ENCODE data around the gene CCR8.
A peak's percentile ranks its signal among the peaks of the same experiment; 100 is the strongest.
"Not testable (repeated sequence)": the region's sequence is repeated elsewhere in the genome, so short reads cannot be mapped to it uniquely, and the experiment has no call there.

Gene CCR8

DNA sequence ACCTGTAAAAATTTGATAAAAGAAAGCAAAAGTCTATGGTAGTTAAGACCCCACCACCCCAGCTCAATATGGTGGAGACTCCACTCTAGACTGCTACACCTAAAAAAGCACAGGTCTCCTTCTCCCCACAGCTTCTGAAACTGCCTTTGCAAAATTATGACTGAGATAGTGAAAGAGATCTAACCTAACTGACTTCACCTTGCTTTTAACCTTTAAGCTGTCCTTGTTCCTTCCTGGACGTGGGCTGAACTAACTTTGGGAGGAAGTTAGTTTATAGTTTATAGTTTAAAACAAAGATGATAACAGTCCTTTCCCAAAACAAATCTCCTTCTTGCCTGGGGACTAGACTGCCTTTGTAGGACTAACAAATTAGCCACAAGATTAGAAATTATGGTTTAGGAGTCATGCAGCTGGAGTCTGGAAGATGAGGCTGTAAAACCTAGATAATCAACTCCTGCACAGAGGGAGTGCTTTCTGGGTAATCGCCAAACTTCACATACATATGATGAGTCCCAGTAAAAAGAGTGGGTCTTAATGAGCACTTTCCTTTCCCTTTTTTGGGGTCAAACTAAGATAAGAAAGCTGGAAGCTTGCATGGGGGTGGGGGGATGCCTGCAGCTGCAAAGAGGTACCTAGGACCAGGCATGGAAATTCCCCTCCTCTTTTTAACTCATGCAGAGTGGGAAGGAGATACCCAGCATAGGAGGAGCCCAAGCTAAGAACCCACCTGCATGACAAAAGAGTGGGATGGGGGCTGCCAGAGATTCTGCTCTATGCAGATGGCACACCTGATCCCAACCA, 17.5 kb downstream of the CCR8 start:
- DNase-seq (ENCODE audit: extremely low read depth in 1 of 2, low read depth in 1 of 2): no peak

DNA sequence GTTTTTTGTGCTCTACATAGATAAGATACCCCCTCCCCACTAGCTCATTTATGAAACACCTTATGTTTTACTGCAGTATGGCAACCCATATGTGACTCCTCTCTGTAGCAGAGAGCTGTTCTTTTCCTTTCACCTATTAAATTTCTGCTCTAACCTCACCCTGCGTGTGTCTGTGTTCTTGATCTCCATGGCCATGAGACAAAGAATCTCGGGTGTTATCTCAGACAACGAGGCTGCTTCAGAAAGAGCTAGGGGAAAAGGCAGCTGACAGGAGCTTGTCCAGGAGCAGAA, 18.0 kb downstream of the CCR8 start:
- no peak for DNase-seq (ENCODE audit: extremely low read depth in 1 of 2, low read depth in 1 of 2)

DNA sequence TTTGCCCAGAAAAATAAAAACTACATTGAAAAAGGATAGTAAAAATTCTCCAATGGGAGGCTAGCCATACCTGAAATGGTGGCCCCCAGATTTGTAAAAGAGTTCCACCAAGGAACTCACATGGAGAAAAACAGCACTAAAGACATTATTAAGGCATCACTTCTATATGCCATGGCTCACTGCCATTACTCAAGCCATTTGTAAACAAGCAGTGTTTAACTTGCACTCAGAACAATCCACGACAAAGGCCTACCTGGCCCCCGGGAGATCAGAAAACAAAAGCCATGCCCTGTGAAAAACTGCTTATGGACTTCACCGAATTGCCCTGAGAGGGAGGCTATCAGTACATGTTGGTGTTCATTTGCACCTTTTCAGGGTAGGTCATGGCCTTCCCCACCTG, 19.6 kb downstream of the CCR8 start:
- DNase-seq (ENCODE audit: extremely low read depth in 1 of 2, low read depth in 1 of 2): no peak

DNA sequence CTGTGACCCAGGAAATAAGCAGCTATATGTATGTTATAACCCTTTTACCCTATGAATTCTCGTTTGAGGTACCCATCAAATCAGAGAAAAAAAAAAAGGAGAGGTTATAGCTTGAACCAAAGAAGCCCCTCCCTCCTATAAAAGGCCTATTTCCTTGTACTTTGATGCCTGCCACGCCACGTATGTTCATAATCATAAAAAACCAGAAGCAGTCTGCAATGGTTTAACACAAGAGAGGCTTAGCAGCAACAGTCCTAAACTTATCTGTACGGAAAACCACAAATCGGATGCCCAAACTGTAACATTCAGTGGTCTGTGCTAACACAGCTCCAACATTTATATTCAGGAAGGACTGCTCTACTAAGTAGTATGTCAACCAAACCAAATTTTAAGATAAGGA, 21.2 kb downstream of the CCR8 start:
- DNase-seq (ENCODE audit: extremely low read depth in 1 of 2, low read depth in 1 of 2): no peak

DNA sequence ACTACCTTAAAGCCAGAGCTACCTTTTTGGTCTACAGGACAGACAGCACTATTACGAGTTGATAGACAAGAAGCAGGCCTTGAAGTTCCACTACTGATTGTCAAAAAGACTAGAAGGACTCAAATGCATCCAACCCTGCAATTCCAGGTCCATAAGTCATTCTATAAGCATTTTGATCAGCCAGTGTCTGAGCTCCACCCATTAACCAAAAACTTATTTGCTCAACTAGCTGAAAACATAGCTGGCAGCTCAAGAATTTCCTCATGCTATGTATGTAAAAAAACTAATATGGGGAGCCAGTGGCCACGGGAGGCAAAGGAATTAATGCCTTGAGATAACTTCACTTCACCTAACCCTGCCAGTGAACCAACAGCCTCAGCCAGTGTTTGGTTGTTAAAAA, 21.6 kb downstream of the CCR8 start:
- not testable (repeated sequence) for DNase-seq (ENCODE audit: extremely low read depth in 1 of 2, low read depth in 1 of 2)

DNA sequence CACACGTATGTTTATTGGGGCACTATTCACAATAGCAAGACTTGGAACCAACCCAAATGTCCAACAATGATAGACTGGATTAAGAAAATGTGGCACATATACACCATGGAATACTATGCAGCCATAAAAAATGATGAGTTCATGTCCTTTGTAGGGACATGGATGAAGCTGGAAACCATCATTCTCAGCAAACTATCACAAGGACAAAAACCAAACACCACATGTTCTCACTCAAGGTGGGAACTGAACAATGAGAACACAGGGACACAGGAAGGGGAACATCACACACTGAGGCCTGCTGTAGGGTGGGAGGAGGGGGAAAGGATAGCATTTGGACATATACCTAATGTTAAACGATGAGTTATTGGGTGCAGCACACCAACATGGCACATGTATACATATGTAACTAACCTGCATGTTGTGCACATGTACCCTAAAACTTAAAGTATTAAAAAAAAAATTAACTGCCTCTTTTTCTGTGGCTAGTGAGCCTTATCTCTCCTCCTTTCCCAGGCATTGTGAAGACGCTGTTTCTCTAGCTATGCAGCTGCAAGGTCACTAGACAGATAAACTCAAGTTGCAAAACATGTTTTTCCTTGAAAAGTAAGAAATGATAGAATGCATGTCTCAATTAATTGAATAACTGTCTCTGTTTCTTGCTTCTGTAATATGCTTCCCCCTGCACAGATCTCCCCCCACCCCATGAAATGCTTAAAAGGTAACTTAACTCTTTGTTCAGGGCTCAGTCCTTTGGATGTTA, 23.8 kb downstream of the CCR8 start:
- DNase-seq (ENCODE audit: extremely low read depth in 1 of 2, low read depth in 1 of 2): not testable (repeated sequence)

DNA sequence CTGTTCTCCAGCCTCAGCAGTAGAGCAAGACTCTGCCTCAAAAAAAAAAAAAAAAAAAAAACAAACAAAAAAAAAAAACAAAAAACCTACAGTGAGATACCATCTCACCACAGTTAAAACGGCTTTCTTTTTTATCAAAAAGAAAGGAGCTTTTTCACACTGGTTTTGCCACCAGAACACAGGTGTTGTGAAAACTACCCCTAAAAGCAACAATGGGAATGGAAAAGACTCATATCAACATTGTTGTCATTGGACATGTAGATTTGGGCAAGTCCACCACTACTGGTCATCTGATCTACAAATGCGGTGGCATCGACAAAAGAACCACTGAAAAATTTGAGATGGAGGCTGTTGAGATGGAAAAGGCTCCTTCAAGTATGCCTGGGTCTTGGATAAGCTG, 28.8 kb downstream of the CCR8 start:
- no peak for DNase-seq (ENCODE audit: extremely low read depth in 1 of 2, low read depth in 1 of 2)

DNA sequence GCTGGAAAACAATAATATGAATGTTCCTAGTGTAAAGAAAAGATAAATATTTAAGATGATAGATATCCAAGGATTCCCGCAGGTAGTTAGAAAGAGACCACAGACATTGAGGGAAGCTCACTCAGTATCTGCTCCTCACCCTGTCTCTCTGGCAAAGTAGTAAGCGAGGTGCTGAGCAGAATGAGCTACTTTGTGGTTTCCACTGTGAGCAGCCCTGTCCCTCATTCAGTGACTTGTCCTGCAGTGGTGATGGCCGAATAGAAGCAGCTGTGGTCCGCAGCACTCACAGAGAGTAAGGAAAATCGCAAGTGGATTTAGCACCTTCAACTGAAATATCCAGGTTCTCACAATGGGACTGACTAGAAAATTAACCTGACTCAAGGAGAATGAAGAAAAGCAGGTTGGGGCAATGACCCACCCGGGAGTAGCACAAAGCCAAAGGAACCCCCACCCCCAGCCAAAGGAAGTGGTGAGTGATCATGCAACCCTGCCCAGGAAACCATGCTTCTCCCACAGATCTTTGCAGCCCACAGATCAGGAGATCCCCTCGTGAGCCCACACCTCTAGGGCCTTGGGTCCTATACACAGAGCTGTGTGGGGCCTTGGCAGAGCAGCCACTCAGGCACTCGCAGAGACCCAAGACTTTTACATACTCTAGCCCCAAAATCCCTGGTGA, 31.9 kb downstream of the CCR8 start:
- DNase-seq (ENCODE audit: extremely low read depth in 1 of 2, low read depth in 1 of 2): no peak

DNA sequence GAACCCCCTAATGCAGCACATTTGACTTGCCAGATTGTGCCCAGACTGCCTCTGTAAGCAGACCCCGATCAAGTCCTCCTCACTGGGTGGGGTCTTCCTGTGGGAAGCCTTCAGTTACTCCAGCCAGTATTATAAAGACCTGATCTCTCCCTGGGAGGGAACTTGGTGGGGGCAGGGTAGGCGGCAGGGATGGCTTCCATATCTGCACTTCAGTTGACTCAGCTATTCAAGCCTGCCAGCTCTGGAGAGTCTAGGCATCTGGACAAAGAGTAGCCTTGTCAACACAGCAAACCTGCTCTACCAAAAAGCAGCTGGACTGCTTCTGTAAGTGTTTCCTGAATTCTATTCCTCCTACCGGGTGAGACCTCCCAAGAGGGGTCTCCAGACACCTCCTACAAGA, 32.7 kb downstream of the CCR8 start:
- no peak for DNase-seq (ENCODE audit: extremely low read depth in 1 of 2, low read depth in 1 of 2)

DNA sequence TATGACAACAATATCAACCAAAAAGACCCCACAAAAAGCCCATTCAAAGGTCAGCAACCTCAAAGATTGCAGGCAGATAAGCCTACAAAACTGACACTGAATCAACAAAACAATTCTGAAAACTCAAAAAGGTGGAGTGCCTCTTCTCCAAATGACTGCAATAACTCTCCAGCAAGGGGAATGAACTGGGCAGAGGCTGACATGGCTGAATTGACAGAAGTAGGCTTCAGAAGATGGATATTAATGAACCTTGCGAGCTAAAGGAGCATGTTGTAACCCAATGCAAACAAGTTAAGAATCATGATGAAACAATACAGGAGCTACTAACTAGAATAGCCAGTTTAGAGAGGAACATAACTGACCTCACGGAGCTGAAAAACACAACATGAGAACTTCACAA, 33.3 kb downstream of the CCR8 start:
- no peak for DNase-seq (ENCODE audit: extremely low read depth in 1 of 2, low read depth in 1 of 2)

DNA sequence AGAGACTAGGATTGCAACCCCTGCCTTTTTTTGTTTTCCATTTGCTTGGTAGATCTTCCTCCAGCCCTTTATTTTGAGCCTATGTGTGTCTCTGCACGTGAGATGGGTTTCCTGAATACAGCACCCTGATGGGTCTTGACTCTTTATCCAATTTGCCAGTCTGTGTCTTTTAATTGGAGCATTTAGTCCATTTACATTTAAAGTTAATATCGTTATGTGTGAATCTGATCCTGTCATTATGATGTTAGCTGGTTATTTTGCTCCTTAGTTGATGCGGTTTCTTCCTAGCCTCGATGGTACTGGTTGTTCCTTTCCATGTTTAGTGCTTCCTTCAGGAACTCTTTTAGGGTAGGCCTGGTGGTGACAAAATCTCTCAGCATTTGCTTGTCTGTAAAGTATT, 40.9 kb downstream of the CCR8 start:
- not testable (repeated sequence) for DNase-seq (ENCODE audit: extremely low read depth in 1 of 2, low read depth in 1 of 2)

DNA sequence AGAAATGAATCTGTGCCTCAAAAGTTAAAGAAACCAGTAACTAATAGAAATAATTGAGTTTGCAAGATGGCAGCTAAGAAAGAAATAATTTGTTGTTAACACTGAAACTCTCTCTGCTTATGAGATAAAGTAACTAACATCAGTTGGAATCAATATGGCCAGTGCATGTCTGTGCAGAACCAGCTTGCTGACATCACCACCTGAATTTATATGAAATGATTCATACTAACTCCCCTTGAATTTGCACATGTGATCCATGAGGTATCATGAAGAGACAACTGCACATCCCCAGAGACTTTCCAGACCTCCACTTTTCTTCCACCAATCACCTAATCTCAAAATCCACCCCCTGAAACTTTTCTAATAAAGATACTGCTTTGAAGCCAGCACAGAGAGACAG, 43.3 kb downstream of the CCR8 start:
- no peak for DNase-seq (ENCODE audit: extremely low read depth in 1 of 2, low read depth in 1 of 2)

DNA sequence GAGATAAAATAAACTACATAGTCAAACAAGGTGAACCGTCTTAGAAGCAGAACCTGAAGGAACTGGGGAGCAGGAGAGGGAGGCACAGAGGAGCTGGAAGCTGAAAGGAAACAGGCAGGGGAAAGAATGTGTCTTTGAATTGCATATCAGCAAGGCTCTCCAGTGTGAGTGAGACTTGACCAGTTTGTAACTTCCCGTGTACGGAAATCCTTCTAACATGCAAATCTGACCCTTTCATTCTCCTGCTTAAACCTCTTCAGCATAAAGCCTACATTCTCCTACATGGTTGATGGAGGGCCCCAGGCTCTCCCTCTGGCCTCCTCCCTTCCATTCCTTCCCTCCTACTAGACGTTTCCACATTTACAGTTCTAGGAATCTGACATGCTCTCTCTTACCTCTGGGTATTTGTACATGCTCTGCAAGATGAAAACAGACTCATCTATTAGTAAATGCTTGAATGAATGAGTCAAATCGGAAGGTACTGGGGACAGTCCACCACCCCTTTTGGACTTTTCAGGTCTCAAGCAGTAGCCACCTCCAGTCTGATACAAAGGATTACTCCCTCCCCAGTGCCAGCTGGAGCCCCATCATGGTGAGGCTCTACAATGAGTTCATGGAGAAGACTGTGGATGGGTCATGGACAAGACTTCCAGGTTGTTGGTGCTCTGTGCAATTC, 47.6 kb downstream of the CCR8 start:
- DNase-seq (ENCODE audit: extremely low read depth in 1 of 2, low read depth in 1 of 2): no peak

DNA sequence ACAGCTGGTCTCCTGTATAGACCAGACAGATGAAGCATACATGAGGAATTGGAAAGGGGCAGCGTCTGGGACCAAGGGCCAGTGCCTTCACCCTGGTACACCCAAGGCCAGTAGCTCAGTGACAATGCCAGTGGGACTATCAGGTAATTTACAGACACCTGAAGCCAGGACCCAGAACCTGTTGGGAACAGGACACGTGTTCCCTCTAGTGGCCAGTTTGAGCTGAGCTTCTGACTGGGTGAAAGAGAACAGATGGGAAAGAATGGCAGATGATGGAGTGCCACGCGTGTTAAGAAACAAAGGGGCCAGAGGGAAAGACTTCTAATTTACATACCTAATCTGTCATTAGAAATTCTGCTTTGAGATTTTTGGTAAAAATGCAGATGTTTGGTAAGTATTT, 48.6 kb downstream of the CCR8 start:
- peak in 1 of 2 donors; percentile 25 for DNase-seq (ENCODE audit: extremely low read depth in 1 of 2, low read depth in 1 of 2)

DNA sequence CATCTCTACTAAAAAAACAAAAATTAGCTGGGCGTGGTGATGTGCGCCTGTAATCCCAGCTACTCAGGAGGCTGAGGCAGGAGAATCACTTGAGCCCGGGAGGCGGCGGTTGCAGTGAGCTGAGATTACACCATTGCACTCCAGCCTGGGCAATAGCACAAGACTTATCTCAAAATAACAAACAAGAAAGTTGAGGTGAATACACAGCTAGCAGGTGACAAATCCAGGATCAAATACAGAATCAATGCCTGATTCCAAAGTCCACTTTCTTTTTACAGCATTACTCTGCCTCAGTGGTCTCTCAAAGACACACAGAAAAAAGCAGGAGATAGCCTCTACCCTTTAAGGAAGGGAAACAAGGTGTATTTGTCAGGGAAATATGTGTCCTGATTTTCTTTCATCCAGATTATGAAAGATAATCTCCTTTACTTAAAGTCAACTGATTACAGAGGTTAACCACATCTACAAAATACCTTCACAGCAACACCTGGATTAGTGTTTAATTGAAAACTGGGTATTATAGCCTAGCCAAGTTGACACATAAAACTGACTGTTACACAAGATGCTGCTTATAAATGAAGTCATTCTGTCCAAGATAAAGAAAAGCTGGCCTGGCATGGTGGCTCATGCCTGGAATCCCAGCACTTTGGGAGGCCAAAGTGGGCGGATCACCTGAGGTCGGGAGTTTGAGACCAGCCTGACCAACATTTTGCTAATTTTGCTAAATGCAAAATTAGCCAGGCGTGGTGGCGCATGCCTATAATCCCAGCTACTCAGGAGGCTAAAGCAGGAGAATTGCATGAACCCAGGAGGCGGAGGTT, 49.7 kb downstream of the CCR8 start:
- DNase-seq (ENCODE audit: extremely low read depth in 1 of 2, low read depth in 1 of 2): no peak

DNA sequence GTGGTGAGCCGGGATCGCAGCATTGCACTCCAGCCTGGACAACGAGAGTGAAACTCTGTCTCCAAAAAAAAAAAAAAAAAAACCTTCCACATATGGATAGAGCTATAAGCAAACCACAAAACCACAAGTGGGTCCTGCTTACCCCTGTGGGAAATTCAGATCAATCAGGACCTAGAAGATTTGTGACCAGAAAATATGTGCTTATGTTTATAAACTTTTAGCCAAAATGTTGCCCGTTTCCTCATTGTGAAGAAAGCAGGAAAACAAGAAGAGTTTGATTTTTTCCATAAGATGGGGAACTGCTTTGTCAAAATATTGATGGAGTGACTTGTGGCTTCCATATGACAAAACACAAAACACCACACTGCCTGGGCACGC, 50.3 kb downstream of the CCR8 start:
- DNase-seq (ENCODE audit: extremely low read depth in 1 of 2, low read depth in 1 of 2): no peak

DNA sequence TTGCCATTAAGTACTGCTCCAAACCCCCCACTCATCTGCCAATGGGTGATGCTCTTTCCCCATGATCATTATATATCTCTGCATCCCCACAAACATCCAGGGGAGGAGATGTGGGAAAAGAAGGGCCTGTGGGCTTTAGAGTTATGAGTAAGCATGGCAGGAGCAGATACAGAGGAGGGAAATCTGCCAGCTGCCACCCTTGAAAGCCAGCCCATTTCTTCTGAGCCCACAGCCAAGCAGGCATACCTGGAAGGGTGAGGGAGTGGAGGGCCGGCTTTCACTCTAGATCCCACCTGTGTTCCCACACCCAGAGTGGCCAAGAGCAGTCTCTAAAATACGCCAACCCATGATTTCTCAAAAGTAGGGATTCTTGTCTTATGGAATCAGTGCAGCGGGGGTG, 51.9 kb downstream of the CCR8 start:
- no peak for DNase-seq (ENCODE audit: extremely low read depth in 1 of 2, low read depth in 1 of 2)

Measured in activated CD8-positive, alpha-beta memory T cell treated with anti-CD3 and anti-CD28 coated beads for 1 hour (primary cell).